Cerebellar cortex (tissue), 1 donor: ENCODE data around the gene CD163L1.
"Not testable (repeated sequence)": the region's sequence is repeated elsewhere in the genome, so short reads cannot be mapped to it uniquely, and the experiment has no call there.

Experiments
- DNase-seq: peaks from one replicate; pipeline ENCODE4 v3.0.0-alpha.2; 2015; ENCODE audit warnings: low spot score

The CD163L1 gene

GRCh38 chr12:7404275-7404674 lies 39.7 kb downstream of the CD163L1 start:
- DNase-seq: no peak

GRCh38 chr12:7403466-7403865 lies 40.5 kb downstream of the CD163L1 start:
- no peak for DNase-seq

GRCh38 chr12:7399089-7399488 lies 44.9 kb downstream of the CD163L1 start:
- DNase-seq: no peak

- no peak for DNase-seq
Observed at GRCh38 chr12:7396418-7396817, 47.5 kb downstream of the CD163L1 start.

GRCh38 chr12:7395950-7396349 lies 48.0 kb downstream of the CD163L1 start:
- DNase-seq: no peak

GRCh38 chr12:7387289-7387688 lies 56.7 kb downstream of the CD163L1 start:
- no peak for DNase-seq

- no peak for DNase-seq
Observed at GRCh38 chr12:7383157-7383556, 60.8 kb downstream of the CD163L1 start.

- DNase-seq: no peak
Observed at GRCh38 chr12:7376196-7376595, 67.8 kb downstream of the CD163L1 start.

- no peak for DNase-seq
Observed at GRCh38 chr12:7375145-7375543, 68.8 kb downstream of the CD163L1 start.

- peak; percentile 24 for DNase-seq
Observed at GRCh38 chr12:7374423-7375144, 69.4 kb downstream of the CD163L1 start.

GRCh38 chr12:7373226-7373625 lies 70.7 kb downstream of the CD163L1 start:
- peak; percentile 1 for DNase-seq

GRCh38 chr12:7369274-7369729 lies 74.7 kb downstream of the CD163L1 start:
- DNase-seq: no peak

GRCh38 chr12:7362734-7363133 lies 81.2 kb downstream of the CD163L1 start:
- DNase-seq: no peak

- DNase-seq: no peak
Observed at GRCh38 chr12:7361265-7361664, 82.7 kb downstream of the CD163L1 start.

GRCh38 chr12:7354529-7354928 lies 89.4 kb downstream of the CD163L1 start:
- DNase-seq: no peak

- no peak for DNase-seq
Observed at GRCh38 chr12:7352661-7353060, 91.3 kb downstream of the CD163L1 start.

- no peak for DNase-seq
Observed at GRCh38 chr12:7351177-7351576, 92.8 kb downstream of the CD163L1 start.

GRCh38 chr12:7349418-7349817 lies 94.5 kb downstream of the CD163L1 start:
- DNase-seq: no peak

GRCh38 chr12:7346551-7347225 lies 97.3 kb downstream of the CD163L1 start:
- no peak for DNase-seq

GRCh38 chr12:7344833-7345606 lies 98.9 kb downstream of the CD163L1 start:
- DNase-seq: no peak

- DNase-seq: no peak
Observed at GRCh38 chr12:7339675-7340074, 104.3 kb downstream of the CD163L1 start.

- DNase-seq: not testable (repeated sequence)
Observed at GRCh38 chr12:7337790-7338189, 106.2 kb downstream of the CD163L1 start.

GRCh38 chr12:7327918-7328317 lies 116.0 kb downstream of the CD163L1 start:
- no peak for DNase-seq
